HCT116 (cell line): ENCODE results near the gene ARHGAP1.

Experiments used
- EZH2 ChIP-seq: fragments of 200-600 bp; sonication (generic); IDR thresholded peaks from 2 replicates; pipeline ENCODE4 v1.6.1; 2017; ENCODE audit warnings: antibody characterized with exemption, mixed run types
- POLR2A ChIP-seq: IDR thresholded peaks from 2 replicates; pipeline ENCODE4 v1.7.0; 2011; ENCODE audit warnings: borderline replicate concordance; ENCODE audit not compliant: insufficient read depth, insufficient read length; ENCODE audit errors: extremely low read depth
- POLR2AphosphoS5 ChIP-seq: IDR thresholded peaks from 2 replicates; pipeline ENCODE4 v1.6.1; 2011; ENCODE audit warnings: mild to moderate bottlenecking, low read depth, low read length, moderate library complexity
- TF ChIP-seq, protein P1 (sequence below), 3 experiments: fragments of 200-600 bp in 1 of 3; sonication (generic) in 1 of 3; IDR thresholded peaks in 2 of 3; conservative IDR thresholded peaks in 1 of 3; 2 replicates each; pipeline ENCODE4 v1.5.1; 2012 to 2017; ENCODE audit warnings: low read depth in 2 of 3, low read length in 2 of 3, antibody characterized with exemption in 1 of 3, borderline replicate concordance in 1 of 3, control low read depth in 1 of 3, mild to moderate bottlenecking in 1 of 3, mixed read lengths in 1 of 3, mixed run types in 1 of 3, moderate library complexity in 1 of 3; ENCODE audit not compliant: insufficient read depth in 1 of 3
- TF ChIP-seq, protein P2 (sequence below): IDR thresholded peaks from 2 replicates; pipeline ENCODE4 v1.6.1; 2012

DNA sequence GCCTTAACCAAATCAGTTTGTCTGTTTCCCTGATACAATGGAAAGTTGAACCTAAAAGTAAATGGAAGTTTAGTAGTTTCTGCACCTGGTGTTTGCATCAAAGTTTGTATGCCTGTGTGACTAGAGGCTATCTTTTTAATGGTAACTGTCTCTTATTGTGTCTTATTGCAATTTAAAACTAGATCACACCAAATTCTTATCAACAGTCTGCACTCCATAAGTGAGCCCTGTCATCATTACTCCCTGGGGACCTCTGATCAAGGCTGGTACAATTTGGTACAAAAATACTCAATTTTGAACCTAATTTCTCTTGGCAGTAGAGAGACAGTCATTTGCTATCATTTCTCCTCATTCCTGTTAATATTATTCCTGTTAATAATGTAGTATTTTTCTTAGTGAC, 38.1 kb downstream of the ARHGAP1 start:
- TF ChIP-seq EZH2 (no peak), POLR2AphosphoS5 (no peak), POLR2A (no peak)
- TF ChIP-seq, protein P1, sequence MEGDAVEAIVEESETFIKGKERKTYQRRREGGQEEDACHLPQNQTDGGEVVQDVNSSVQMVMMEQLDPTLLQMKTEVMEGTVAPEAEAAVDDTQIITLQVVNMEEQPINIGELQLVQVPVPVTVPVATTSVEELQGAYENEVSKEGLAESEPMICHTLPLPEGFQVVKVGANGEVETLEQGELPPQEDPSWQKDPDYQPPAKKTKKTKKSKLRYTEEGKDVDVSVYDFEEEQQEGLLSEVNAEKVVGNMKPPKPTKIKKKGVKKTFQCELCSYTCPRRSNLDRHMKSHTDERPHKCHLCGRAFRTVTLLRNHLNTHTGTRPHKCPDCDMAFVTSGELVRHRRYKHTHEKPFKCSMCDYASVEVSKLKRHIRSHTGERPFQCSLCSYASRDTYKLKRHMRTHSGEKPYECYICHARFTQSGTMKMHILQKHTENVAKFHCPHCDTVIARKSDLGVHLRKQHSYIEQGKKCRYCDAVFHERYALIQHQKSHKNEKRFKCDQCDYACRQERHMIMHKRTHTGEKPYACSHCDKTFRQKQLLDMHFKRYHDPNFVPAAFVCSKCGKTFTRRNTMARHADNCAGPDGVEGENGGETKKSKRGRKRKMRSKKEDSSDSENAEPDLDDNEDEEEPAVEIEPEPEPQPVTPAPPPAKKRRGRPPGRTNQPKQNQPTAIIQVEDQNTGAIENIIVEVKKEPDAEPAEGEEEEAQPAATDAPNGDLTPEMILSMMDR (IDR thresholded peaks at IDR 0.05 in 2 of 3, conservative IDR thresholded peaks at IDR 0.05 in 1 of 3; ENCODE audit: borderline replicate concordance in 1 of 3, insufficient read depth in 1 of 3, low read depth in 2 of 3, low read length in 2 of 3): no peak
- TF ChIP-seq, protein P2, sequence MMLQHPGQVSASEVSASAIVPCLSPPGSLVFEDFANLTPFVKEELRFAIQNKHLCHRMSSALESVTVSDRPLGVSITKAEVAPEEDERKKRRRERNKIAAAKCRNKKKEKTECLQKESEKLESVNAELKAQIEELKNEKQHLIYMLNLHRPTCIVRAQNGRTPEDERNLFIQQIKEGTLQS: no peak
